CD4-positive, alpha-beta T cell treated with Interleukin-6 at 100 ng/mL for 8 hours (primary cell): ENCODE data around the gene MRPS2.
"Not testable (repeated sequence)": the region's sequence is repeated elsewhere in the genome, so short reads cannot be mapped to it uniquely, and the experiment has no call there.

ENCODE experiments used
- DNase-seq: peaks from one replicate; pipeline ENCODE4 v3.0.0-alpha.2; 2020; ENCODE audit warnings: mixed read lengths, low spot score

Gene MRPS2

DNA sequence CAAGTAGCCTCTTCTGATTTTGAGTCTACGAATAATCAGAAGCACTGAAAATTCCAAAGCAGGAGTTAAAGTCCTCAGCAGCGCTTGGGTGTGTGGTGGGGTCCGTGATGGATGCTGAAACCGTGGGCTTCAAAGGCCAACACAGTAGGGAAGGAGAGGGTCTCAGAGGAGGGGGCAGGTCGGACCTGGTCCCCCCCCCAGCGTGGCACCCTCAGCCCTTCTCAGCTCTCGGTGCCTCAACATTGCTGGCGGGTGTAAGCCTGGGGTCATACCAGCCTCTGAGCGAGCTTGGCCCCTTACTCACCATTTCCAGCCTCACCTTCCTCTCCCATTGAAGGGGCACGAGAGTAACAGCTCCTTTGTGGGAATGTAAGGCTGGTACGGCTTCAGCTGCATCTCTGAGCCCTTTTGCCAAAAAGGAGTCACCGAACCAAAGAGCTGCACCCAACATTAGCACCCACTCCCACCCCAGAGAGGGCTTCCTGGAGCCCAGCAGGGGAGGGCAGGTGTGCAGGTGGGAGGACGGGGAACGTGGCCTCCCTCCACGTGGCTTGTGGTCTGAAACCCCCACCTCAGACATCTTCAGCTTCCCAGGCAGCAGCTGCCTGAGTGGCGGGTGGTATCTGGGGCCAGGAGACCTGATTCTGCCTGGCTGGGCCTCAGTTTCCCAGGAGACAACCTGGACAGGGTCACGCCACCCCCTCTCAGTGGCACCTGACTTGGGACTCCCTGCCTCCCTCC lies 14.0 kb downstream of the MRPS2 start:
- DNase-seq, result no peak

- no peak for DNase-seq
These were observed 14.8 kb downstream of the MRPS2 start for GRCh38 chr9:135515083-135515951.

DNA sequence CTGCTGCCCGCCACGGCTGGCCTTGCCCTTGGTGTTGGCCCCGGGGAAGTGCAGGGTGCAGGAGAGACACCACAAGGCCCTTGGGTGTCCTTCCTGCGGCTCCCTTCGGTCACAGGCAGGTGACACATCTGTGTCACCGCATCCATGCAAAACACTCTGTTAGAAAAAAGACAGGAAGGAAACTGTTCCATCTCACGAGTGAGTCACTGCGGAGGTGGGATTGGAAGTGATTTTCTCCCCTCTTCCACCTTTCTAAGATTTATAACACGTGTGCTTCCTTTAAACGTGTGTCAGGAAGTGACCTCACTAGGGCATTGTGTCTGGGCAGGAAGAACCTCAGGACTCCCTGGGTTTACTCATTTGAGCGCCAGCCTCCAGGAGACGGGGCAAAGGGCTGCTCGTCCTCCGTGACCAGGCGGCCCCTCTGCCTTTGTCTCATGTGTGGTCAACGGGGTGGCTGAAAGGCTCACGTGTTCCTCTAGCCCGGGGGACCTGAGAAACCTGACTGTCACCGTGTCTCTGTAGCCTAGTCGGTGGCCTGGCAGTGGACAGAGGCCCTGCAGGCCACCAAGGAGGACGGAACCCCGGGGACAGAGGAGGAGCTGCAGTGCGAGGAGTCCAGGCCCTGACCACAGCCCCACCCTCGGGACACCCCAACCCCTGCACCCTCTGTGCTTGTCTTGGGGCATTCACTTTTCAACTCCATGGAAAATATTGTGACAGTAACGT lies 15.8 kb downstream of the MRPS2 start:
- no peak for DNase-seq

DNA sequence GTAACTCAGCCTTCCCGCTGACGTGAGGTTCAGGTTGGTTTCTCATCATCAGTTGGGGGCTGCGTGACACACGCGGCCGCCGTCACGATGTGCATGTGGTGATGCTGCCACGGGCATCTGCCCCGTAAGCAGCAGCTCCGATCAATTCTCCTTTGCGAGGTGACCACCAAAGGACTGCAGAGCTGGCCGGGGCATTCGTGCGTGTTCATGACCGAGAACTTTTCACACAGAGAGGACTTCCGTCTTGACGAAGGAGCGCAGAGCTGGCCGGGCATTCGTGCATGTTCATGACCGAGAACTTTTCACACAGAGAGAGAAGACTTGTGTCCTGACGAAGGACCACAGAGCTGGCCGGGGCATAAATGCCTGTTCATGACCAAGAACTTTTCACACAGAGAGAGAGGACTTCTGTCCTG lies 16.9 kb downstream of the MRPS2 start:
- DNase-seq, result no peak

- no peak for DNase-seq
These were observed 18.9 kb downstream of the MRPS2 start for GRCh38 chr9:135519179-135519971.

DNA sequence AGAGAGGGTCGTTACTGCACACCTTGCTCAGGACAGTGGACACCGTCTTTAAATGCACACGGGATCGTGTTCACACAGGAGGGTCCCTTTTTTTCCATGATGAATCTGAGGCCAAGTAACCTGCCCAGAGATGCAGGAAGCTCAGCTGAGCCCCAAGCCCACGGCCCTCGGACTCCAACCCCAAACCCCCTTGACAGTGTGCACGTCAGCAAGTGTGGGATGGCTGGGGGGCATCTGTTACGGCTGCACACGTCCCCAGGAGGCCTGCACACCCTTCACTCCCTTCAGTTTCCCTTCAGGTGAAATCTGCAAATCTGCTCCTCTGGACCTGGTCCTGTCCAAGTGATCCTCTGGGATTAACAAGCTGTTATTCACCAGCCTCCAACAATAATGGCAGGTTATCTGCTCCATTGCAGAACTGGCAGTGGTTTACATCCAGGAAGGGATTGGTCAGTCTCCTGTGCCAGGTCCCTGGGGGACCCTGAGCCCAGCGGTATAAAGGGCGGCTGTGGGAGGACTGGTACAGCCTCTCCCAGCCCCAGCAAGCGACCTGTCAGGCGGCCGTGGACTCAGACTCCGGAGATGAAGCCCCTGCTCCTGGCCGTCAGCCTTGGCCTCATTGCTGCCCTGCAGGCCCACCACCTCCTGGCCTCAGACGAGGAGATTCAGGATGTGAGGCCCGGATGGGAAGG lies 20.6 kb downstream of the MRPS2 start, which contains the start of gene LCN1:
TSS of gene LCN1 (plus strand) at position 525 of the 692 bp plus-strand sequence. CDS start at position 583, 58 bp downstream.
- DNase-seq, result no peak

GRCh38 chr9:135521608-135522095 lies 21.2 kb downstream of the MRPS2 start:
- DNase-seq, result no peak

- no peak for DNase-seq
These were observed 21.8 kb downstream of the MRPS2 start for GRCh38 chr9:135522137-135522877.

- DNase-seq, result no peak
These were observed 22.4 kb downstream of the MRPS2 start for GRCh38 chr9:135522931-135523330.

DNA sequence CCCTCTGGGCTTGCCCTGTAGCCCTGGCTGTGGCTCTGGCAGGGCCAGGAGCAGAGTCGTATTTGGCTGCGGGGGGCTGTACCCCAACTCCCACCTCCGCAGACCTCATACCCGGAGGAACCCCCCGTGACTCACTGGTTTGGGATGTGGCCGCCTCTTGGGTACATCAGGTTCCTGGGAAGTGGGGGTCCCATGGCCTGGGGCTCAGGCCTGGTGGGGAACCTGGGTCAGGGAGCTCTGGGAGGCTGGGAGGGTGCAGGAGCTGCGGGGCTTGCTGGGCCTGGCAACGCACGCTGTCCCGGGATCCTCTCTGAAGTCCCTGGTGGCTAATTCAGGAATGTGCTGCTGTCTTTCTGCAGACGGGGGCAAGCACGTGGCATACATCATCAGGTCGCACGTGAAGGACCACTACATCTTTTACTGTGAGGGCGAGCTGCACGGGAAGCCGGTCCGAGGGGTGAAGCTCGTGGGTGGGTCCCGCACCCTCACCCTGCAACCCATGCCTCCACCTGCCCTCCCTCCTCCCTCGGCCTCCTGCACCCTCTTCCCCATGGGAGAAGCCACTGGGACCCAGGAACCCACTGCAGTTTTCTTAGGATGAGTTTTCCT lies 23.1 kb downstream of the MRPS2 start:
- DNase-seq, result no peak

DNA sequence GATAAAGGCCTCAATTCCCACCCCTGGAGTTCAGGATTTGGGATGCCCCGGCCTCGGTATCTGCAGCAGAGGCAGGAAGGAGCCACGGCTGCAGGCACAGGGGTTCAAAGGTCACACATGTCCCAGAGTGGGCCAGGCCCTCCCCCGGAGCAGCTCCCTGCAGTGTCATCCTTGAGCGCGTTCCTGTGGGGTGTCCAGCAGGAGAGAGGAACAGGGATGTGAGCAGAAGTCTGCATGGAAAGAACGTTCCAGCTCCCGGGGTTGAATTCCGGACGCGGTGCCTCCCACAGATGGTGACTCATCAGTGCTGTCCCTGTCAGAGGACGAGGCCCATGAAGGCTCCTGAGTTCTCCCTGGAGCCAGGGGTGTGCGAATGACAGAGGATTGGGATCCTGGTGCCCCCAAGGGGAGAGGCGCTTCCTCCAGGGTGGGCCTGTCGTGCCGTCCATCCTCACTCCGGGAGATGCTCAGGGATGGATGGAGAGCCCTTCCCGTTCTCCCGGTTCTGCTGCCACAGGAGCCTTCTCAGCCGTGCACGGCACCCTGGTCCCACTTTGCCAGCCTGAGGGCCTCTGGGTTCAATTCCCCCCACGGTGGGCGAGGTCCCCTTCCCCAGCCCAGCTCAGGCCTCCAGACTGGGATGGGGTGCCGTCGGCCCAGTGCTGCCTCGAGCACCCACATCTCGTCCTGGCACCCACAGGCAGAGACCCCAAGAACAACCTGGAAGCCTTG lies 23.8 kb downstream of the MRPS2 start:
- no peak for DNase-seq

- DNase-seq, result no peak
These were observed 25.0 kb downstream of the MRPS2 start for GRCh38 chr9:135525241-135526088.

GRCh38 chr9:135526089-135526729 lies 25.7 kb downstream of the MRPS2 start:
- no peak for DNase-seq

DNA sequence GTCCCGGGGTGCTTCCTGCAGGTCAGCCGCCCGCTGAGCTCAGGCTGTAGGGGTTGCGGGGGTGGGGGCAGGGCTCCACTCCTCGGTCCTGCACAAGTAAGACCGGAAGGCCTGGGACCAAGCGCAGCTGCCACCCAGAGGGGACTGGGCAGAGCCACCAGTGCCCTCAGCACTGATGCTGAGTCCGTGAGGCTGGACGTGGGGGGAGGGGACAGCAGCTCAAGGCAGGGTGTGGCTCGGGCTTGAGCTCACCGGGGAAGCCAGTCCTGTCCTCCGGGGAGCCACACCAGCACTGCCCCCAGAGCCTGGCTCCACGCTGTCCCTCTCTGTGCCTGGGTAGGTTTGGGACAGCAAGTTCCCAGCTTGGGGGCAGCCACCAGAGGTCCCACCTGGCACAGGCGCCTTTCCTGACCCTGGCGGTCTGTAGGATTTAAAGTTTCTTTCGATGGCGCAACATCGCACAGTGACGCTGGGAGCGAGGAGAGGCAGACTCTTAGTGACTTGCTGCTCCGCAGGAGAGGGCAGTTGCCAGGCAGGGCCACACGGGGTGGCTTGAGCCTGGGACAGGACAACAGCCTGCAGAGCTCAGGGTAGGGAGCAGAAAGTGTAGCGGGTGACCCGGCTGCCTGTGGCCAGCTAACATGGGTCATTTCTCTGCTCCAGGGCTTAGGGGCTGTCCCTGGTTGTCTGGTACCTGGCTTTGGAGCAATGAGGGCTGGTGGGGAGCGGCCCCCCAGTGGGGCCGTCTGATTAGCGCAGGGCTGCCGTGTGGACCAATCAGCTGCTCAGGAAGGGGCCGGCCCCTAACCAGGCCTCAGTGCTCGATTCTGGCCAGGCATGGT lies 26.5 kb downstream of the MRPS2 start:
- DNase-seq, result no peak

DNA sequence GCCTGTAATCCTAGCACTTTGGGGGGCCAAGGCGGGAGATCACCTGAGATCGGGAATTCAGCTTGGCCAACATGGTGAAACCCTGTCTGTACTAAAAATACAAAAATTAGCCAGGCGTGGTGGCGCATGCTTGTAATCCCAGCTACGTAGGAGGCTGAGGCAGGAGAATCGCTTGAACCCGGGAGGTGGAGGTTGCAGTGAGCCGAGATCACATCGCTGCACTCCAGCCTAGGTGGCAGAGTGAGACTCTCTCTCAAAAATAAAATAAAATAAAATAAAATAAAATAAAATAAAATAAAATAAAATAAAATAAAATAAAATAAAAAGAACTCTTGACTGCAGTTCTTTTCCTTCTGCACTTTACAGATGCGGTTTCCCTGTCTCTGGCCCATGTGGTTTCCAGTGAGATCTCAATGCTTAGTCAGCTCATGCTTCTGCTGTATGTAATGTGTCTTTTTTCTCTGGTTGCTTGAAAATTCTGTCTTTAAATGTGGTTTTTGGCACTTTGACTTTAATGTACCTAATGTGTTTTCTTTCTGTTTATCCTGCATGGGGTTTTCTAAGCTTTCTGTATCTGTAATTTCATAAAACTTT lies 28.5 kb downstream of the MRPS2 start:
- not testable (repeated sequence) for DNase-seq

DNA sequence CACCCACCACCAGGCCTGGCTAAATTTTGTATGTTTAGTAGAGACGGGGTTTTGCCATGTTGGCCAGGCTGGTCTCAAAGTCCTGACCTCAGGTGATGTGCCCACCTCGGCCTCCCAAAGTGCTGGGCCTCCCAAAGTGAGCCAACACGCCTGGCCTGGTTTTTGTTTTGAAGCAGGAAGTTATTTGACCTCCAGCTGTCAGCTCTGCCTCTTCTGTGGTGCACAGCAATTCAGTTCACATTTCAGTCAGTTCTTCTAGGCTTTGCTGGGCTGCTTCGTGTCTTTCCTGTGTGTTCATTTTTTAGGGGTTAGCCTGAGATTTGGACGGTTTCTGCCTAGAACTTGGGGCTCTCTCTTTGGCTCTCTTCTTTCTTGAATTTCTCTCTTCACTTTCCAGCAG lies 29.7 kb downstream of the MRPS2 start:
- DNase-seq, result no peak
